HG03139 (cell line): ENCODE results near the gene CYB5R3.
A peak's percentile ranks its signal among the peaks of the same experiment; 100 is the strongest.
"Not testable (repeated sequence)": the region's sequence is repeated elsewhere in the genome, so short reads cannot be mapped to it uniquely, and the experiment has no call there.

Source experiments
- ATAC-seq: cut with Tn5 transposase; IDR thresholded peaks from one replicate; pipeline ENCODE4 v1.9.1; 2021; ENCODE audit not compliant: unreplicated experiment

Gene CYB5R3

GRCh38 chr22:42679691-42680090 lies 30.5 kb upstream of the CYB5R3 start:
- no peak for ATAC-seq

GRCh38 chr22:42678894-42679293 lies 29.7 kb upstream of the CYB5R3 start:
- ATAC-seq, result no peak

GRCh38 chr22:42677936-42678335 lies 28.7 kb upstream of the CYB5R3 start:
- ATAC-seq, result not testable (repeated sequence)

- ATAC-seq, result no peak
Observed at GRCh38 chr22:42676059-42676607, 26.9 kb upstream of the CYB5R3 start.

- no peak for ATAC-seq
Observed at GRCh38 chr22:42673898-42674401, 24.8 kb upstream of the CYB5R3 start.

- ATAC-seq, result not testable (repeated sequence)
Observed at GRCh38 chr22:42673071-42673470, 23.9 kb upstream of the CYB5R3 start.

GRCh38 chr22:42670921-42671709 lies 21.9 kb upstream of the CYB5R3 start:
- no peak for ATAC-seq

GRCh38 chr22:42670046-42670445 lies 20.9 kb upstream of the CYB5R3 start:
- ATAC-seq, result no peak

- not testable (repeated sequence) for ATAC-seq
Observed at GRCh38 chr22:42666393-42666792, 17.2 kb upstream of the CYB5R3 start.

GRCh38 chr22:42664976-42665831 lies 16.0 kb upstream of the CYB5R3 start:
- no peak for ATAC-seq

GRCh38 chr22:42661985-42662831 lies 13.0 kb upstream of the CYB5R3 start:
- peak; percentile 56 for ATAC-seq

GRCh38 chr22:42656578-42656977 lies 7.4 kb upstream of the CYB5R3 start:
- ATAC-seq, result no peak

- ATAC-seq, result peak; percentile 72
Observed at GRCh38 chr22:42655693-42656092, 6.5 kb upstream of the CYB5R3 start.

GRCh38 chr22:42654436-42655073 lies 5.4 kb upstream of the CYB5R3 start:
- ATAC-seq, result no peak

- no peak for ATAC-seq
Observed at GRCh38 chr22:42653999-42654398, 4.8 kb upstream of the CYB5R3 start.

- ATAC-seq, result no peak
Observed at GRCh38 chr22:42651134-42651533, 1.9 kb upstream of the CYB5R3 start.

GRCh38 chr22:42648368-42649245 lies 585 bp downstream of the CYB5R3 start:
- ATAC-seq, result peak; percentile 32

GRCh38 chr22:42648017-42648367 lies 1.2 kb downstream of the CYB5R3 start:
- ATAC-seq, result no peak
